ENCODE results near the gene PDE4D. TPM values are rescaled to one million over a fixed set of nuclear protein-coding genes. Genes with fewer than 3 reads are reported as not detected.

The PDE4D gene
- total and polyA plus RNA-seq, 11 donors, result 5.2 to 68.3 (median 42.1) TPM

DNA sequence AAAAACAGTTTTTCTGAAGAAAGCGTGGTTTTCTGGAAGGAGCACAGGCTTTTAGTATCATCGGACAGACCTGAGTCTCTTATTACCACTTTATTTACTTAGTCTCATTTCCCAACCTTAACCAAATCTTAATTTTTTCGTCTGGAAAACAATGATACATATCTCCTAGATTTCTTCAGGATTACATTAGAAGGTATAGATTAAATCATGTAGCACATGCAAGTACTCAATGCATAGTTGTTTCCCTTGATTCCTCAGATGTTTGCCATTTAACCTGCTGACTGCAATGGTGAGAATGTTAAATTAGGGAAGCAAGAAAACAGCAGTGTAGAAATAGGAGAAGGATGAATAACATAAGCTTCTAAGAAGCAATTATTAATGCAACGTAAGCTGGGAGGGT lies 289.4 kb downstream of the PDE4D start:
- WGBS, 4 donors, result 65 to 94% (median 85%) methylated on average over 4 of the region's 4 CpGs
- H3K27ac ChIP-seq, result no peak overlapping the region

GRCh38 chr5:59600998-59601397 lies 292.5 kb downstream of the PDE4D start:
- no peak for ATAC-seq
- TF ChIP-seq POLR2A (IDR thresholded peaks at IDR 0.05), result no peak
- Histone ChIP-seq H3K36me3 (no peaks in the 10 kb centered on the region), H3K27me3 (no peaks in the 10 kb centered on the region), H3K4me3 (no peak overlapping the region), H3K9me3 (no peaks in the 10 kb centered on the region), H3K27ac (no peak overlapping the region), H3K4me1 (peaks cover 0 to 18% (median 0%) of the 10 kb centered on the region in 12 donors)
- no peak for DNase-seq
- intact Hi-C loops (cut with DNase I), result no loop called here
- 77 to 86% (median 83%) methylated on average over 3 of the region's 3 CpGs for WGBS, 4 donors

More for the DNA sequence above, 289.4 kb downstream of the PDE4D start:
- ATAC-seq (no peak), DNase-seq (no peak)
- no peak for TF ChIP-seq POLR2A (IDR thresholded peaks at IDR 0.05)
- TF ChIP-seq, protein P1, sequence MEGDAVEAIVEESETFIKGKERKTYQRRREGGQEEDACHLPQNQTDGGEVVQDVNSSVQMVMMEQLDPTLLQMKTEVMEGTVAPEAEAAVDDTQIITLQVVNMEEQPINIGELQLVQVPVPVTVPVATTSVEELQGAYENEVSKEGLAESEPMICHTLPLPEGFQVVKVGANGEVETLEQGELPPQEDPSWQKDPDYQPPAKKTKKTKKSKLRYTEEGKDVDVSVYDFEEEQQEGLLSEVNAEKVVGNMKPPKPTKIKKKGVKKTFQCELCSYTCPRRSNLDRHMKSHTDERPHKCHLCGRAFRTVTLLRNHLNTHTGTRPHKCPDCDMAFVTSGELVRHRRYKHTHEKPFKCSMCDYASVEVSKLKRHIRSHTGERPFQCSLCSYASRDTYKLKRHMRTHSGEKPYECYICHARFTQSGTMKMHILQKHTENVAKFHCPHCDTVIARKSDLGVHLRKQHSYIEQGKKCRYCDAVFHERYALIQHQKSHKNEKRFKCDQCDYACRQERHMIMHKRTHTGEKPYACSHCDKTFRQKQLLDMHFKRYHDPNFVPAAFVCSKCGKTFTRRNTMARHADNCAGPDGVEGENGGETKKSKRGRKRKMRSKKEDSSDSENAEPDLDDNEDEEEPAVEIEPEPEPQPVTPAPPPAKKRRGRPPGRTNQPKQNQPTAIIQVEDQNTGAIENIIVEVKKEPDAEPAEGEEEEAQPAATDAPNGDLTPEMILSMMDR (IDR thresholded peaks at IDR 0.05), result no peak
- H3K36me3 ChIP-seq, result no peaks in the 10 kb centered on the region
- peaks cover 0 to 2% (median 0%) of the 10 kb centered on the region in 12 donors for H3K4me1 ChIP-seq
- H3K4me3 ChIP-seq, result no peak overlapping the region
- H3K27me3 ChIP-seq, result no peaks in the 10 kb centered on the region
- H3K9me3 ChIP-seq, result no peaks in the 10 kb centered on the region
- intact Hi-C loops (cut with DNase I), result no loop called here

DNA sequence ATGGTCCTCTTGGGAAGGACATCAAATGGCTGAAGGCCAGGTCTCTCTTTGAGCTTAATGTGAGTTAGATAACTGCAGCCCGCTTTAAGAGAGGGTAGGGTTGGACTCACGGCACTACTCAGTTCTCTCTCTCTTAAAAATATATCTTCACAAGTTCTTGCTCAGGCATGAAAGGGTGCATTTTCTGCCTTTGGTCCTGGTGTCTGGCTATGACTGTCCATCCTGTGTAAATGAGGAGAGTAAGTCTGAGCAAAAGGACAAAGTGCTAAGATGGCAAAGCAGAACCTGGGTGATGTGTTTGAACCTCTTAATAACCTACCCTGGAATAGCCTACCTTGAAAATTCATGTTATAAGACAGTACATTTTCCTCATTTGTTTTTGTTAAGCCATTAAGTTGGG lies 293.4 kb downstream of the PDE4D start:
- Histone ChIP-seq H3K27ac (no peak overlapping the region), H3K27me3 (no peaks in the 10 kb centered on the region), H3K36me3 (no peaks in the 10 kb centered on the region), H3K4me1 (peaks cover 0 to 18% (median 0%) of the 10 kb centered on the region in 12 donors), H3K9me3 (no peaks in the 10 kb centered on the region), H3K4me3 (no peak overlapping the region)
- intact Hi-C loops (cut with DNase I), result no loop called here
- no peak for TF ChIP-seq POLR2A (IDR thresholded peaks at IDR 0.05)
- TF ChIP-seq, protein P1 (IDR thresholded peaks at IDR 0.05), result no peak
- WGBS, 4 donors, result 89 to 95% (median 93%) methylated on average over 2 of the region's 2 CpGs
- DNase-seq (no peak), ATAC-seq (no peak)

DNA sequence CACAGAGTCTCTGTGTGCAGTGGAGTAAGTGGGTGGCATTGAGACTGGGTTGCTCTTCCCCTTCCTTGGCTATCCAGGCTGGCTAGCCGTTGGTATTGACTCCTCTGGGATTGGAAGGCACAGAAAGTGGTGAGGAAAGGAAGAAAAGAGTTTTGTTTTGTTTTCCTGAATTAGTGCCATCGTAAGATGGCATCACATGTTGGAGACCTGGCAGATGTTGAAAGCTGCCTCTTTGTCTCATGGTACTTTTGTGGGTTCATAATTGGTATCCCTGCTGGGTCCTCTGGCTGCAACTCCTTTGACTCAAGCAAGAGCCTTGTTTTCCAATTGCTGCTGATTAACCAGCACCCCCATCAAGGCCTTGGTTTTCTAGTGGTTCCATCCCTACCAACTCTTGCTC lies 293.8 kb downstream of the PDE4D start:
- Histone ChIP-seq H3K4me3 (no peak overlapping the region), H3K4me1 (peaks cover 0 to 18% (median 0%) of the 10 kb centered on the region in 12 donors), H3K27ac (no peak overlapping the region), H3K9me3 (no peaks in the 10 kb centered on the region), H3K27me3 (no peaks in the 10 kb centered on the region), H3K36me3 (no peaks in the 10 kb centered on the region)
- WGBS, 4 donors, result 93 to 98% (median 96%) methylated on average over 2 of the region's 2 CpGs
- intact Hi-C loops (cut with DNase I), result loop anchor here in 1 of 10 donors (5.0 kb wide), 1 partner anchor 53 kb away; no protein-coding TSS in a partner anchor
- ATAC-seq (no peak), DNase-seq (no peak)
- no peak for TF ChIP-seq POLR2A (IDR thresholded peaks at IDR 0.05)
- TF ChIP-seq, protein P1 (IDR thresholded peaks at IDR 0.05), result no peak

DNA sequence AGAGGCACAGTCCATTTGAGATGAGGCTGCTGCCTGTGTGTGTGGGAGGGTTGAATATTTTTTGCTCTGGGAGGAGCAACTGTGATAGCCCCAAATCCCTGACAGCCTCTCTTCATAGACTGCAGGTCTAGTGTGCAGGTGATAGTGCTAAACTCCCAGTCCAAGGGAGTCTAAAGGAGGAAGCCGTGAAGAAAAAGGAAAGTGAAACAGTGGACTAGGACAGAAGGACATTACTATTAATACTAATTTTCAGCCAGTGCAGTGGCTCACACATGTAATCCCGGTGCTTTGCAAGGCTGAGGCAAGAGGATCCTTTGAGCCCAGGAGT lies 295.0 kb downstream of the PDE4D start:
- peak overlapping the region in 8 of 12 donors; percentile 21 to 46 (median 42) for H3K4me3 ChIP-seq
- intact Hi-C loops (cut with DNase I), result loop anchor here in 1 of 10 donors (5.0 kb wide), 1 partner anchor 54 kb away; no protein-coding TSS in a partner anchor
- no peaks in the 10 kb centered on the region for H3K9me3 ChIP-seq
- ATAC-seq, result peak in 1 of 4 donors; percentile 32
- no peaks in the 10 kb centered on the region for H3K36me3 ChIP-seq
- no peaks in the 10 kb centered on the region for H3K27me3 ChIP-seq
- WGBS, 4 donors, result 23 to 49% (median 32%) methylated on average over 2 of the region's 2 CpGs
- peak overlapping the region in 1 of 12 donors; percentile 59 for H3K27ac ChIP-seq
- no peak for TF ChIP-seq POLR2A (IDR thresholded peaks at IDR 0.05)
- TF ChIP-seq, protein P1 (IDR thresholded peaks at IDR 0.05), result no peak
- H3K4me1 ChIP-seq, result peaks cover 0 to 18% (median 0%) of the 10 kb centered on the region in 12 donors
- no peak for DNase-seq

All from heart left ventricle (tissue), 16 donors.